SHP77 treated with DMSO at 0.1 percent for 48 hours (cell line): ENCODE results near the gene CDH2.

Experiments used
- DNase-seq: peaks from one replicate; lab custom pipeline; 2025; lab: John Stamatoyannopoulos, UW

The CDH2 gene

GRCh38 chr18:28127763-28128658 lies 48.9 kb downstream of the CDH2 start:
- DNase-seq = no peak

- no peak for DNase-seq
Observed at GRCh38 chr18:28127228-28127627, 49.7 kb downstream of the CDH2 start.

GRCh38 chr18:28126768-28127167 lies 50.2 kb downstream of the CDH2 start:
- no peak for DNase-seq

- DNase-seq = no peak
Observed at GRCh38 chr18:28125051-28125450, 51.9 kb downstream of the CDH2 start.

- DNase-seq = no peak
Observed at GRCh38 chr18:28124131-28125029, 52.5 kb downstream of the CDH2 start.

GRCh38 chr18:28123401-28124030 lies 53.4 kb downstream of the CDH2 start:
- no peak for DNase-seq

- no peak for DNase-seq
Observed at GRCh38 chr18:28120828-28121515, 56.0 kb downstream of the CDH2 start.

GRCh38 chr18:28116461-28116860 lies 60.5 kb downstream of the CDH2 start:
- DNase-seq = no peak

GRCh38 chr18:28115149-28115550 lies 61.8 kb downstream of the CDH2 start:
- DNase-seq = no peak

GRCh38 chr18:28114472-28114871 lies 62.5 kb downstream of the CDH2 start:
- DNase-seq = no peak

- DNase-seq = no peak
Observed at GRCh38 chr18:28113271-28114029, 63.5 kb downstream of the CDH2 start.

GRCh38 chr18:28112056-28112470 lies 64.9 kb downstream of the CDH2 start:
- DNase-seq = no peak

- no peak for DNase-seq
Observed at GRCh38 chr18:28110924-28111323, 66.0 kb downstream of the CDH2 start.

GRCh38 chr18:28109781-28110560 lies 67.0 kb downstream of the CDH2 start:
- DNase-seq = no peak

GRCh38 chr18:28108814-28109213 lies 68.1 kb downstream of the CDH2 start:
- DNase-seq = no peak

GRCh38 chr18:28108254-28108653 lies 68.7 kb downstream of the CDH2 start:
- no peak for DNase-seq

GRCh38 chr18:28099237-28099636 lies 77.7 kb downstream of the CDH2 start:
- DNase-seq = no peak

GRCh38 chr18:28095631-28096030 lies 81.3 kb downstream of the CDH2 start:
- DNase-seq = no peak

GRCh38 chr18:28095041-28095440 lies 81.9 kb downstream of the CDH2 start:
- no peak for DNase-seq

- no peak for DNase-seq
Observed at GRCh38 chr18:28091197-28091596, 85.7 kb downstream of the CDH2 start.
